Right renal cortex interstitium (tissue), 3 donors: ENCODE data around the gene RER1. TPM values are rescaled to one million over a fixed set of nuclear protein-coding genes. Genes with fewer than 3 reads are reported as not detected.

ENCODE experiments used
- DNase-seq, 3 donors: peaks; one replicate each; pipeline ENCODE4 v3.0.0-alpha.2; 2013; ENCODE audit warnings: low read depth in 3 of 3, low spot score in 2 of 3
- polyA plus RNA-seq, 3 donors: library from polyadenylated mRNA; unstranded; fragments of 120-200 nt; gene quantifications; one replicate each; pipeline ENCODE4 v1.2.1, GENCODE V29; 2013; ENCODE audit not compliant: insufficient read length in 3 of 3

The RER1 gene
- polyA plus RNA-seq, 3 donors = 125 to 132 (median 127) TPM

GRCh38 chr1:2375246-2375922, 16.3 kb upstream of the RER1 start:
- no peak for DNase-seq

GRCh38 chr1:2375923-2376260, 15.7 kb upstream of the RER1 start:
- no peak for DNase-seq

GRCh38 chr1:2376261-2376741, 15.3 kb upstream of the RER1 start:
- DNase-seq = no peak

DNA sequence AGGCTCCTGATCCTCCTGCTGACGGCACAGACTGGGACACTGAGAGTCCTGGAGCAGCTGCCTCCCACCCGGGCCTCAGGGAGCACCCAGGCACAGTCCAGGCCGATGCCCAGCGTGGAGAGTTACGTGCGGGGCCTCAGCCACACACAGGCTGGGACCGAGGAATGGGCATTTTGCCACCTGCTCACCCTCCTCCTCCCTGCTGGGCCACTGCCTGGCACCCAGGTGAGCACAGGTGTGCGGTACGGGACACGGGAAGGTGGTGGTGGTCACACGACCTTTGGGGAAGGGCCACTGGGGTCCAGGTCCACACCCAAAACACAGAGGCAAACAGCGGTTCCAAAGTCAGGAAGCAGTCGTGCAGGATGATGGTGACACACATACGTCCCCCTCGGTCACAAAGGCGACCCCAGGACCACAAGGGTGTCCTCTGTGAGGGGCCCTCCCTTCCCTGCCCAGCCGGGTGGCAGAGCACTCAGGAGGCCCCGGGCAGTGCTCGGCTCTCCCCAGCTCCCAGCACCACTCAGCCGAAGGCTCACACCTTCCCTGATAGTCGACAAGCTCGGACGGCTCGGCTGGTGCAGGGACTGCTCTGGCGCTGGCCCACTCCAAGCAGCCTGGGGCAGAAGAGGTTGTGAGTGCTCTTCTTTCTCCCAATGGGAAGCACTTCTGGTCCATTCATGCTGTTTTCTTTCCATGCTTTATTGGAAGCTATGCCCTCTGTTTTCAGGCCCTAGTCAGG, 14.5 kb upstream of the RER1 start:
- DNase-seq = no peak

DNA sequence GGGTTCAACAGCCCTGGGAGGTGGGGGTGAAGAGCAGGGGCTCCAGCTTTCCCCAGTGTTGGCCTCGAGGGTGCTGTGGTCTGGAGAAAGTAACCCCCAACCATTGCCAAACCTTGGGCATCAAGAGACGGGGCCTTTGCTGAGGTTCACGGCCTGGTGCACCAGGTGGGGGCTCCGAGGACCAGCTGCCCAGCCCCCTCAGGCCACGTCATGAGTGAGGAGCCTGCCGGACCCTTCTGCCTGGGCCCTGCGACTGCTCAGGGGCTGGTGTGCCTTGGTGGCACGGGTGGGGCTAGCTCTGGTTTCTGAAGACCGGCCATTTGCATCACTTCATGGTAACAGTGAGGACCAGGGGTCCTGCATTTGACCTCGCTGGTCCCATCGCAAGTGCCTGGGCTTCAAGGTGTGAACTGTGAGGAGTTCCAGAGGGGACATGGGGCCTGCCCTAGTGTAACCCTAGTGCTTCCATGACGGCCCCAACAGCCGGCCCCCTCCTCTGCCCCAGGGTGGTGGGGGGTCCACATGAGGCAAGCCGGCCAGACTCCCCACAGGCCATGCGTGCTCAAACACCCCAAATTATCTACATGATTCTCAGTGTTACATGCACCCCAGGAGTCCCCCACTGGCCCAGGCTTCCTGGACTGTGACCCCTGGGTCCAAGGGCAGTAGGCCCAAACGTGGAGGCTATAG, 13.7 kb upstream of the RER1 start:
- no peak for DNase-seq

- no peak for DNase-seq
Measured at GRCh38 chr1:2378441-2378851, 13.2 kb upstream of the RER1 start.

DNA sequence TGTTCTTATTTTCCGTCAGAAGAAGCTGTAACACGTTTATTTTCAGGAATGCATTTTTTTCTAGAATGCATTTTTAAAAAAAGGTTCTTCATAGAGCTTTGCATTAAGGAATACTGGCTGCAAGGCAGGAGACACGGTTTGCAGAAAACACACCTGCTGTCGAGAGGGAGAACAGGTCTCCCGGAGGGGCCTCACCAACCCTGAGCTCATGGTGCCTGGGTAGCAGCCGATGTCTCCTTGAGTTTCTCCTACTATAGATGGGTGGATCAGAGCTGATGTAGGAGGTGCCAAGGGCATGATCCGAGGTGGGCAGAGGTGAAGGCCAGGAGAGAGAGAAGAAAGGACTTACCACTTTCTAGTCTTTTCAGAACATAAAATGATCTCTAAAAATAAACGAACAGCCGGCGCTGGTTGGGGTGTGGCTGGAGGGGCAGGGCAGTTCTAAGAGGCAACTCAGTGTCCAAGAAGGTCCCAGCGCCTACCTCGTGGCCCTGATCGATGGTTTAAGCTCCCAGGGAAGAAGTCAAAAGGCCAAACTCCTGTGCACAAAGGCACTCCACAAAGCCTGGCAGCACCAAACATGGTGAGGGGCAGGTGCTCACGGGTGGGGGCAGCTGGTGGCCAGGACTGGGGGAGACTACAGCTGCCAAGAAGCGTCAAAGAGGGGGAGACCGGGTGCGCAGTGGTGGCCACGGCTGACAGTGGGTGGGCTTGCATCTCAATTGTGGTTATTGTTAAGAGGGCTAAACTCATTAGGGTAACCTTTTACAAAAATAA, 12.5 kb upstream of the RER1 start:
- DNase-seq = no peak

GRCh38 chr1:2379733-2380404, 11.8 kb upstream of the RER1 start:
- no peak for DNase-seq

- no peak for DNase-seq
Measured at GRCh38 chr1:2380816-2381591, 10.6 kb upstream of the RER1 start.

DNA sequence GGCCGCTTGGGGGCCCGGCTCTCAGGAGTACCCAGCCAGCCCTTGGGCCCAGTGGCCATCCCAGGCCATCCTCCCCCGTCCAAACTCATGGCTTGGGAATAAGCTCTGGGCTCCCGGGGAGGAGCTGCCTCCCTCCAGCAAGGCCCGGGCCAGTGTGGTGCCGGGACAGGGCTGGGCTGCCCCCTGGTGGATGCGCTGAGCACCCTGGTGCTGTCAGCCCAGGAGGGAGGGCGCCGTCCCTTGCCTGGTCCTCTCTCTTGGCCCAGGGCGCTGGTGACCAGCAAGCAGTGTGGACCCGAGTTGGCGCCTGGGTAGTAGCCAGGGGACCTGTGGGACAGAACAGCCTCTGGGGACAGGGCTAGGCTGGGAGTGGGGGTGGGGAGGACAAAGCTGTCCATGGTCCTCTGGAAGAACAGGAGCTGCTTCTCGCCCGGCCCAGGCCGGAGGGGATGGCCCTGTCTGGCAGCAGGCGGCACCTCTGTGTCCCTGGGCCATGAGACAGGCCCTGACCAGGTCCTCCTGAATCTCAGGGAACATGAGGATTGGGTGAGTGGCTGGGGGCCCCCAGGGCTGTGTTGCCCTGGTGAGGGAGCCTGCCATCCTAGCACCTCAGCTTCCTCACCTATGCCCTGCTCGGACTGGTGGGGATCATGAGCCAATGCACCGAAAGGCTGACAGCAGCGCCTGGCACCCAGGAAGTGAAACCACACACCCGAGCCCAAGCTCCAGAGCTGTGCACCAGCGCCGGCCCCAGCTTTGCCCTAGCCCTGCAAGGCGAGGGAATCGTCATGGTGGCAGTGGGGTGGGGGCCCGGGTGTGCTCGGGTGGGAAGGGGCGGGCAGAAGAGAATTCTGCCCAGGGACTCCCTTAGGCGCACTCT, 9.7 kb upstream of the RER1 start:
- peak in 2 of 3 donors; percentile 52 to 56 for DNase-seq

DNA sequence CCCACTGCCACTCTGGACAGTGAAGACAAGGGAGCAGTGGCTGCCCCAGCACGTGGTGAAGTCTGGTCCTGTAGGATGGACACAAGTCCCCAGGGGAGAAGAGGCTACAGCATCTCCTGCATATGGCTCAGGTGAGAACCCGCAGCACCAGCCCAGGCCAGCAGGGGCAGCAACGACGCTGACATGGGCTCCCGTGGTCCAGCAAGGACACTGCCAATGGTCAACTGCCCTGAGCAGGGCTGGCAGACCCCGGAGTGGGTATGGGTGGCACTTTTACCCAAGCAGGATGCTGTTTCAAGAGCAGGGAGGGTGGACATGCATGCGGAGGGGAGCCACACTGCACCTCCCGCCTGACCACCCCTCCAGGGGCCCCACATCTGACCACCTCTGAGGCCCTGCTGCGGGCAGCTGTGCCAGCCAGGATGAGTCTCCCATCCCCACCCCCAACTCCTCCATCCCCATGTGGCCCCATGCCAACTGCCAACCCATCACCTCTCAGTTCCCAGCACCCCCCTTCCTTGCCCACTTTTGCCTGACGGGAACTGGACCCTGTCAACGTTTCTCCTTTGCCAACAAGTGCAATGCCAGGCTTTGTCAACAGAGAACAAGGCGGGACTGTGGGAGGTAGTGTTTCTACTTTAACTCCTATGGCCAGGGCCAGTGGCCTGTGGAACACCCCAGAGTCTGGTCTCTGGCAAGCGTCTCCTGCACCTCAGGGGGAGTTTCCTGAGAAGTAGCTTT, 8.8 kb upstream of the RER1 start:
- no peak for DNase-seq

GRCh38 chr1:2383576-2383975, 8.1 kb upstream of the RER1 start:
- no peak for DNase-seq

DNA sequence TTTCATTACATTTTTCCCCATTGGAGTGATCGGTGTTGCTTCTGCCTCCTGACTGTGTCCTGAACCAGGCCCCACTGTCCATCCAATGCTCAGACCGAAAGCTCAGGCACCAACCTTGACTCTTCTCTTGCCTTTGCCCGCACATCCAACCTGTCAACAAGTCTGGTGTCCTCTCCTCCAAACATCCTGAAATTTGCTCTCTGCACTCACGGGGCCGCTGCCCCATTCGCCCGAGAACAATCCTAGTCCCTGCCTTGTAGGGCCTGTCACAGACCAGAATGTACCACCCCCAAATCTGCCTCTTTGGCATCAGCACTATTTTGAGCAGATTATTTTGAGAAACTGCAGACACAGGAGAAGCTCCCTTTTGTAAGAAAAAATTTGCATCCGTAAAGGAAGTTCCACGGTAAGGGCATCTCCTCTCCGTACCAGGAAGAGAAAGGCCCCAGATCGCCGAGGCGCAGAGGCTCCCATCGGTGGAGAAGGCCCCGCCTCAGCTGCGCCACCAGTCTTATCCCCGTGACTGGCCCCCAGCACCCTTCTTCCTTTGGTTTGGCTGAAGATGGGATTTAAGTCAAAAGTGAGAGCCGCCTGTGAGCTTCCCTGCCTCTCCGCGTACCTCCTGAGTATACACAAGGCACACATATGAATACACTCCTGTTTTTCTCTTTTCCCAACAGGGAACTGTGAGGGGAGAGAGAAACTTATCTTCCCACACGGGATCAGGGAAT, 7.3 kb upstream of the RER1 start:
- DNase-seq = no peak

DNA sequence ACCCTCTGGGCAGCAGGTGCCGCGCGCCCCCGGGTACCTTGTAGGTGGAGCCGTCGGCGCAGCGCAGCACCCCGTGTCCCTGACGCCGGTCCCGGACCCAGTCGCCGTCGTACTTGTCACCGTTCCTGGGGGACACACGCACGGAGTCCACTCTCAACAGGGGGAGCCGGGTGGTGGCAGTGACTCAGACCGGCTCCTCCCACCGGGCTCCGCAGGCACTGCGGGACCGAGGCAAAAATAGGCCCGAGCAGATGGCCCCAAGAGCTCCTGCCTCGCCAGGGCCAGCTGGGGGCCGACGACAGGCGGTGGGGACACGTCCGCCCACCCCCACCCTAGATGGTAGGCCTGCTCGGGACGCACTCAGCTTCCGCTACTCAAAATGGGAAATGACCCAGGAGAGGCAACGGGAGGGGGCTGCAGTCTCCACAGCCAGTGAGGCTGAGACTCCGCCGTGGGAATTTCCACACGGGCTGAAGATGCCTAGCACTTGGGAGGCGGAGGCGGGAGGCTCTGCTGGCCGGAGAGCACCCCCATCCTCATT, 6.6 kb upstream of the RER1 start:
- DNase-seq = no peak

DNA sequence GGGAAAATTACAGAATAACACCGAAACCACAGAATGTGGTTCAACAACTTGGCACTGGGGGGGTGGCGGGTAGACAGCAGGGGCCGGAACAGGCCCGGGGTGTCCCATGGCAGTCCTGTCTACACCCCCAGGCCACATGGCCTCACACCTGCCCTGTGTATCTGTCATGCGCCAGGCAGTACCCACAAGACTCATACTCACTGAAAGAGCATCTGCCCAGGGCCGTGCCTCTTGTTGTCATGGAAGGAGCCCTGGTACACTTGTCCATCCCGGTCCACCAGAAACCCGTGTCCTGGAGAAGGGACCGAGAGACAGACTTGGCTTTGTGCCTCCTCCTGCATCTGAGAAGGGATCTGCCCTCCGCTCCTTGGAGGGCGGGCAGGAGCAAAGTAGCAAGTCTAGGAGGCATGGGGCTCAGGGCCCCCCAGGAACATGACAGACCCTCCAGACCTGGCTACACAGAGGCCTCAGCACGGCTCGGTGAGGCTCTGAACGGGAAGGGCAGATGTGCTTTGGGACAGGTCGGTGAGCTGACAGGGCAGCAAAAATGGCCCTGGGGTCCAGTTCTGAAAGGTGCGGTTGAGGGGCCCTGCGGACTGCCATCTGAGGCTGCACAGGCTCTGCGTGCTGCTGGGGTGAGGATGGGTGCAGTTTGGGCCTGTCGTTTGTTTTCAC, 5.9 kb upstream of the RER1 start:
- DNase-seq = no peak
